DOHH2 (cell line): ENCODE results near the gene LMNB1.

Experiments
- EZH2phosphoT487 ChIP-seq: fragments of 200-600 bp; sonication (generic); IDR thresholded peaks from 2 replicates; pipeline ENCODE4 v1.6.1; 2017; ENCODE audit warnings: borderline replicate concordance, mild to moderate bottlenecking, antibody characterized with exemption, low read length, moderate library complexity, mixed read lengths
- TF ChIP-seq, protein P1 (sequence below): fragments of 200-600 bp; sonication (generic); IDR thresholded peaks from one replicate; pipeline ENCODE4 v1.5.1; 2014; ENCODE audit warnings: antibody characterized with exemption, mild to moderate bottlenecking, low read depth, low read length; ENCODE audit not compliant: poor library complexity, severe bottlenecking

GRCh38 chr5:126852091-126852571 lies 75.2 kb downstream of the LMNB1 start:
- TF ChIP-seq, protein P1, sequence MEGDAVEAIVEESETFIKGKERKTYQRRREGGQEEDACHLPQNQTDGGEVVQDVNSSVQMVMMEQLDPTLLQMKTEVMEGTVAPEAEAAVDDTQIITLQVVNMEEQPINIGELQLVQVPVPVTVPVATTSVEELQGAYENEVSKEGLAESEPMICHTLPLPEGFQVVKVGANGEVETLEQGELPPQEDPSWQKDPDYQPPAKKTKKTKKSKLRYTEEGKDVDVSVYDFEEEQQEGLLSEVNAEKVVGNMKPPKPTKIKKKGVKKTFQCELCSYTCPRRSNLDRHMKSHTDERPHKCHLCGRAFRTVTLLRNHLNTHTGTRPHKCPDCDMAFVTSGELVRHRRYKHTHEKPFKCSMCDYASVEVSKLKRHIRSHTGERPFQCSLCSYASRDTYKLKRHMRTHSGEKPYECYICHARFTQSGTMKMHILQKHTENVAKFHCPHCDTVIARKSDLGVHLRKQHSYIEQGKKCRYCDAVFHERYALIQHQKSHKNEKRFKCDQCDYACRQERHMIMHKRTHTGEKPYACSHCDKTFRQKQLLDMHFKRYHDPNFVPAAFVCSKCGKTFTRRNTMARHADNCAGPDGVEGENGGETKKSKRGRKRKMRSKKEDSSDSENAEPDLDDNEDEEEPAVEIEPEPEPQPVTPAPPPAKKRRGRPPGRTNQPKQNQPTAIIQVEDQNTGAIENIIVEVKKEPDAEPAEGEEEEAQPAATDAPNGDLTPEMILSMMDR = no peak
- TF ChIP-seq EZH2phosphoT487 = no peak
